Small intestine (tissue), 7 donors: ENCODE data around the gene WFIKKN2. TPM values are rescaled to one million over a fixed set of nuclear protein-coding genes. Genes with fewer than 3 reads are reported as not detected.
A peak's percentile ranks its signal among the peaks of the same experiment; 100 is the strongest.

Experiments used
- DNase-seq, 2 donors: peaks; one replicate each; pipeline versions ENCODE4 v3.0.0 to v3.0.0-alpha.2; 2013
- FAIRE-seq: peaks from 2 replicates; lab custom pipeline; 2012; peaks lifted over from hg19 to GRCh38; lab: Jason Lieb, UNC
- H3K27ac ChIP-seq, 3 donors: one replicate each; pipeline ENCODE4 v1.5.1; 2013; ENCODE audit warnings: low read length in 2 of 3, mild to moderate bottlenecking in 2 of 3, control low read depth in 1 of 3, inconsistent platforms in 1 of 3, low read depth in 1 of 3, moderate library complexity in 1 of 3
- H3K27me3 ChIP-seq, 3 donors: one replicate each; pipeline ENCODE4 v1.6.1; 2013; ENCODE audit warnings: low read length in 3 of 3, inconsistent platforms in 1 of 3; ENCODE audit not compliant: control insufficient read depth in 3 of 3, insufficient read depth in 3 of 3
- H3K36me3 ChIP-seq, 3 donors: one replicate each; pipeline ENCODE4 v1.6.1; 2013; ENCODE audit warnings: low read length in 3 of 3, inconsistent platforms in 1 of 3, low read depth in 1 of 3, mild to moderate bottlenecking in 1 of 3, moderate library complexity in 1 of 3; ENCODE audit not compliant: control insufficient read depth in 3 of 3, insufficient read depth in 2 of 3
- H3K4me1 ChIP-seq, 3 donors: one replicate each; pipeline ENCODE4 v1.6.1; 2013; ENCODE audit warnings: low read length in 2 of 3, inconsistent platforms in 1 of 3, low read depth in 1 of 3, mild to moderate bottlenecking in 1 of 3, moderate library complexity in 1 of 3; ENCODE audit not compliant: control insufficient read depth in 3 of 3, insufficient read depth in 2 of 3
- H3K4me3 ChIP-seq, 3 donors: one replicate each; pipeline ENCODE4 v1.5.1; 2013; ENCODE audit warnings: low read length in 3 of 3, control low read depth in 1 of 3, inconsistent platforms in 1 of 3, low read depth in 1 of 3, mild to moderate bottlenecking in 1 of 3, moderate library complexity in 1 of 3
- H3K9me3 ChIP-seq, 2 donors: one replicate each; pipeline ENCODE4 v1.6.1; 2013; ENCODE audit warnings: low read depth in 1 of 2, low read length in 1 of 2; ENCODE audit not compliant: control insufficient read depth in 2 of 2, insufficient read depth in 1 of 2
- whole genome bisulfite sequencing, 3 donors: extraction: QIAGEN DNeasy Blood & Tissue Kit; methylation state at CpG; one replicate each; pipeline ENCODE4 v1.1.7; 2013; 5-methylcytosine and 5-hydroxymethylcytosine counted together
- polyA plus RNA-seq, 4 donors: library from polyadenylated mRNA; stranded (reverse) in 3 of 4; unstranded in 1 of 4; fragments of 200-250 nt in 3 of 4; fragments of 120-200 nt in 1 of 4; gene quantifications; one replicate each; pipeline versions ENCODE4 v1.2.1 to v1.2.3, GENCODE V29; 2013
- donor health status: healthy with polysubstance abuse.
- donor health status: control.
- donor health status: control.
- donor health status: Bipolar disorder and iron deficiency.
- donor health status: healthy.

The WFIKKN2 gene
- polyA plus RNA-seq, 4 donors: 0.03 to 0.10 TPM; not detected in 2

- Histone ChIP-seq H3K27ac (no peak overlapping the region), H3K4me1 (no peaks in the 10 kb centered on the region), H3K4me3 (no peak overlapping the region), H3K27me3 (peaks cover 0 to 5% (median 0%) of the 10 kb centered on the region in 3 donors), H3K9me3 (no peaks in the 10 kb centered on the region), H3K36me3 (no peaks in the 10 kb centered on the region)
- WGBS, 3 donors: 18 to 25% (median 18%) methylated on average over 27 of the region's 27 CpGs
- FAIRE-seq: no peak
- peak; percentile 55 to 57 for DNase-seq
Measured at GRCh38 chr17:50816771-50817751, 18.3 kb upstream of the WFIKKN2 start.

DNA sequence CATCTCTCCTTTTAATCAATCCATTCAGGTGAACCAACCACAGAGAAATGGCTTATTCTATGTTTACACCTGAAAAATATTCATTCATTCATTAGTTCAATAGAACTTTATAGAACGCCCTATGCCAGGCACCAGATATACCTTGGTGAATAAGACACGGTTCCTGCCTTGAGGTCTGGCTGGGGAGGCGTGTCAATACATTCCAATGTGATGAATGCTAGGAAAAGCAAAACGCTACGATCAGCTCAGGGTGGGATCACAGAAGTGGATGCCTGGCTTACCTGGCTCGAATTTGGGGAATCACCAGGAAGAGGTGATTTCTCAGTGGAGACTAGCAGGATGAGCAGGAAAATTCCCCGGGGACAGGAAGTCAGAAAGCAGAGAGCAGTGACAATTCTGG lies 17.5 kb upstream of the WFIKKN2 start:
- Histone ChIP-seq H3K9me3 (no peaks in the 10 kb centered on the region), H3K27me3 (peaks cover 0 to 5% (median 0%) of the 10 kb centered on the region in 3 donors), H3K36me3 (no peaks in the 10 kb centered on the region), H3K4me3 (no peak overlapping the region), H3K27ac (no peak overlapping the region), H3K4me1 (no peaks in the 10 kb centered on the region)
- FAIRE-seq (no peak), DNase-seq (no peak)
- WGBS, 3 donors: 41 to 60% (median 53%) methylated on average over 7 of the region's 7 CpGs

DNA sequence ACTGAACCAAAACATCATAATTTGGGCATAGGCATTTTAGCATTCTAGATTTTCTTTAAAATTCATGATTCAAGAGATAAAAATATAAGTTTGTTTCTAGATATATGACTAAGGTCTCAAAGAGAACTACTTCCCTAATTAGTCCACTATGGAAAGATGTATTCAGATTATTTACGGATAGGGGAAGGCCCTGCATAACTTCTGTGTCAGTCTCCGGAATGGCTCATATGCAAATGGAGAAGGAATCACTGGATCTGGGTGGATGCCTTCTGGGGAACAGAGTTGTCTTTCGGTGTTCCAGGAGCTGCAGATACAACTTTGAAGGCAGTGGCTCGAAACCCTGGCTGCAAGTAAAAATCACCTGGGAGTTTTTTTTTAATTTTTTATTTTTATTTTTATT lies 17.1 kb upstream of the WFIKKN2 start:
- Histone ChIP-seq H3K4me1 (no peaks in the 10 kb centered on the region), H3K9me3 (no peaks in the 10 kb centered on the region), H3K27ac (no peak overlapping the region), H3K27me3 (peaks cover 0 to 5% (median 0%) of the 10 kb centered on the region in 3 donors), H3K4me3 (no peak overlapping the region), H3K36me3 (no peaks in the 10 kb centered on the region)
- DNase-seq (no peak), FAIRE-seq (no peak)
- 91 to 94% (median 94%) methylated on average over 4 of the region's 4 CpGs for WGBS, 3 donors

- Histone ChIP-seq H3K27me3 (peaks cover 0 to 5% (median 2%) of the 10 kb centered on the region in 3 donors), H3K4me1 (no peaks in the 10 kb centered on the region), H3K4me3 (no peak overlapping the region), H3K27ac (no peak overlapping the region), H3K36me3 (no peaks in the 10 kb centered on the region), H3K9me3 (no peaks in the 10 kb centered on the region)
- no peak for DNase-seq
- FAIRE-seq: no peak
- WGBS, 3 donors: 58 to 62% (median 60%) methylated on average over 6 of the region's 6 CpGs
Measured at GRCh38 chr17:50818921-50819657, 16.3 kb upstream of the WFIKKN2 start.

DNA sequence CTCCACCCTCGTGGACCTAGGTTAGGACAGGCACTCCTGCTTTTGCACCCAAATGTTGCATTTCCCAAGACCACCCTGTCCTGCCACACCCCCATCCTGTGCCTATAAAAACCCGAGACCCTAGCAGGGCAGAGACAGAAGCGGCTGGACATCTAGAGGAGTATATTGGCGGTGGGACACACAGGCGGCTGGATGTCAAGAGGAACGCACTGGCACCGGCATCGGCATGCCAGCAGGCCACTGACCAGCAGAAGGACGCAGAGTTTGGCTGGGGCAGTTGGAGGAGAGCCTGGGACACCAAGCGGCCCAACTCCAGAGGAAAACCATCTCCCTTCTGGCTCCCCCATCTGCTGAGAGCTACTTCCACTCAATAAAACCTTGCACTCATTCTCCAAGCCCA lies 14.7 kb upstream of the WFIKKN2 start:
- DNase-seq: no peak
- Histone ChIP-seq H3K4me3 (no peak overlapping the region), H3K27me3 (peaks cover 0 to 5% (median 2%) of the 10 kb centered on the region in 3 donors), H3K36me3 (no peaks in the 10 kb centered on the region), H3K4me1 (no peaks in the 10 kb centered on the region), H3K27ac (no peak overlapping the region), H3K9me3 (no peaks in the 10 kb centered on the region)
- no peak for FAIRE-seq
- WGBS, 3 donors: 86 to 91% (median 89%) methylated on average over 10 of the region's 10 CpGs

DNA sequence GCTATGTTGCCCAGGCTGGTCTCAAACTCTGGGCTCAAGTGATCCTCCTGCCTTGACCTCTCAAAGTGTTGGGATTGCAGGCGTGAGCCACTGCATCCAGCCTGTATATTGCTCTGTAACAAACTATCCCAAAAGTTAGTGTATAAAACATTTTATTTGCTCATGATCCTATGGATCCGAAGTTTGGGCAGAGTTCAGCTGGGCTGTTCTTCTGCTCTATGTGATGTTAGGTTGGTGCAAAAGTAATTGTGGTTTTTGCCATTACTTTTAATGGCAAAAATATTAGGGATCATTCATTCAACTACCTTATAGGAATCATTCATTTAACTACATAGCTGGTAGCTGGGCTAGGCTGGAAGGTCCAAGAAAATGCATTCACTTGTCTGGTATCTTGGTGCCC lies 12.8 kb upstream of the WFIKKN2 start:
- FAIRE-seq (no peak), DNase-seq (no peak)
- WGBS, 3 donors: 85 to 95% (median 95%) methylated on average over 2 of the region's 2 CpGs

DNA sequence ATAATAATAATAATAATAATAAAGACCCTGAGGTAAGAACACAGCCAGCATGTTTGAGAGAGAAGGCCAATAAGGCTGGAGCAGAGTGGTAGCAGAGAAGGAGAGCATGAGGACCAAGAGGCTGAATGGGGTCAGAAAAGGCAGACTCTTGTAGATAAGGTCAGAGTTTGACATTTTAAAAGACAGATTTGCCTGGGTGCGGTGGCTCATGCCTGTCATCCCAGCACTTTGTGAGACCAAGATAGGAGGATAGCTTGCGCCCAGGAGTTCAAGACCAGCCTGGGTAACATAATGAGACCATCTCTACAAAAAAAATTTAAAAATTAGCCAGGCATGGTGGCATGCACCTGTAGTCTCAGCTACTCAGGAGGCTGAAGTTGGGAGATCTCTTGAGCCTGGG lies 11.0 kb upstream of the WFIKKN2 start:
- no peak overlapping the region for H3K4me3 ChIP-seq
- FAIRE-seq (no peak), DNase-seq (no peak)
- no peaks in the 10 kb centered on the region for H3K9me3 ChIP-seq
- peaks cover 0 to 2% (median 0%) of the 10 kb centered on the region in 3 donors for H3K27me3 ChIP-seq
- no peaks in the 10 kb centered on the region for H3K36me3 ChIP-seq
- H3K27ac ChIP-seq: no peak overlapping the region
- H3K4me1 ChIP-seq: no peaks in the 10 kb centered on the region
- 85 to 97% (median 93%) methylated on average over 2 of the region's 2 CpGs for WGBS, 3 donors

More for the DNA sequence above, 12.8 kb upstream of the WFIKKN2 start:
- no peaks in the 10 kb centered on the region for H3K36me3 ChIP-seq
- peaks cover 0 to 2% (median 0%) of the 10 kb centered on the region in 3 donors for H3K27me3 ChIP-seq
- H3K9me3 ChIP-seq: no peaks in the 10 kb centered on the region
- no peaks in the 10 kb centered on the region for H3K4me1 ChIP-seq
- no peak overlapping the region for H3K4me3 ChIP-seq
- H3K27ac ChIP-seq: no peak overlapping the region

DNA sequence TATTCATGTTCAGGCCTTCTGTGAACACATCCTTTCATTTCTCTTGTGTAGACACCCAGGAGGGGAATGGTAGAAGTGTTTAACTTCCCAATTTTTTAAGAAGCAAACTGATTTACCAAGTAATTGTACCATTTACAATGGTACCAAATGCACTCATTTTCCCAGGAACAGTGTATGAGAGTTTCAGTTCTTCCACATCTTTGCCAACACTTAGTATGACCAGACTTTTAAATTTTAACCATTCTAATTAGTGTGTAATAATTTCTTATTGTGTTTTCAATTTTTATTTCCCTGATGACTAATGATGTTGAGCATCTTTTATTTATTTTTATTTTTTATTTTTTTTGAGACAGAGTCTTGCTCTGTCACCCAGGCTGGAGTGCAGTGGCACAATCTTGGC lies 10.2 kb upstream of the WFIKKN2 start:
- Histone ChIP-seq H3K27me3 (peaks cover 0 to 2% (median 0%) of the 10 kb centered on the region in 3 donors), H3K4me1 (no peaks in the 10 kb centered on the region), H3K4me3 (no peak overlapping the region), H3K9me3 (no peaks in the 10 kb centered on the region), H3K36me3 (no peaks in the 10 kb centered on the region), H3K27ac (no peak overlapping the region)
- FAIRE-seq (no peak), DNase-seq (no peak)
